Measurements from ENCODE around the gene NINJ2. TPM values are rescaled to one million over a fixed set of nuclear protein-coding genes. Genes with fewer than 3 reads are reported as not detected.
"Not testable (repeated sequence)": the region's sequence is repeated elsewhere in the genome, so short reads cannot be mapped to it uniquely, and the experiment has no call there.

Gene NINJ2
- total RNA-seq, 4 donors from 2014 or later: 7.6 to 20.9 (median 12.6) TPM

DNA sequence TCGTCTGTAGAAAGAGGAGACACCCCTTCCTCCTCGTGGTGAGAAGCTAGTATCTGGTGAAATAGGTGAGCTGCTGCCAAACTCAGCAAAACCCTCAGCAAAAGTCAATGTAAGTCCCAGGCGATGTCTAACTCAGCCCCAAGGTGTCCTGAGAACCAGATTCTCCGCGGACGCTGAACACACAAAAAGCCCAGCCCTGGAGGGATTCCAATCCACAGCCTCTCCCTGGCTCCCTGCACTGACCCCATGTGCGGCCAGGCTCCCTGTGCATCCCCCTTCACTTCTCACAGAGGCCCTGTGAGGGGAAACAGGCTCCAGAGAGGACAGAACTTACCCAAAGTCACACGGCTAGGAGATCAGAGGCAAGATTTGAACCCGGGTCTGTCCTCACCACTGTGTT, 81.5 kb downstream of the NINJ2 start:
- 89% methylated on average over 8 of the region's 9 CpGs for WGBS
- peak in 1 of 2 donors; percentile 65 for DNase-seq (ENCODE audit: low spot score in 2 of 2)
- Histone ChIP-seq H3K9me3 (no peaks in the 10 kb centered on the region), H3K27me3 (no peaks in the 10 kb centered on the region), H3K4me3 (no peak overlapping the region), H3K4me1 (peaks cover 20% of the 10 kb centered on the region), H3K27ac (no peak overlapping the region), H3K36me3 (no peaks in the 10 kb centered on the region)
- TF ChIP-seq EP300 (IDR thresholded peaks at IDR 0.05) (no peak), POLR2A (IDR thresholded peaks at IDR 0.05) (no peak), POLR2AphosphoS5 (IDR thresholded peaks at IDR 0.05) (no peak)
- TF ChIP-seq, protein P1, sequence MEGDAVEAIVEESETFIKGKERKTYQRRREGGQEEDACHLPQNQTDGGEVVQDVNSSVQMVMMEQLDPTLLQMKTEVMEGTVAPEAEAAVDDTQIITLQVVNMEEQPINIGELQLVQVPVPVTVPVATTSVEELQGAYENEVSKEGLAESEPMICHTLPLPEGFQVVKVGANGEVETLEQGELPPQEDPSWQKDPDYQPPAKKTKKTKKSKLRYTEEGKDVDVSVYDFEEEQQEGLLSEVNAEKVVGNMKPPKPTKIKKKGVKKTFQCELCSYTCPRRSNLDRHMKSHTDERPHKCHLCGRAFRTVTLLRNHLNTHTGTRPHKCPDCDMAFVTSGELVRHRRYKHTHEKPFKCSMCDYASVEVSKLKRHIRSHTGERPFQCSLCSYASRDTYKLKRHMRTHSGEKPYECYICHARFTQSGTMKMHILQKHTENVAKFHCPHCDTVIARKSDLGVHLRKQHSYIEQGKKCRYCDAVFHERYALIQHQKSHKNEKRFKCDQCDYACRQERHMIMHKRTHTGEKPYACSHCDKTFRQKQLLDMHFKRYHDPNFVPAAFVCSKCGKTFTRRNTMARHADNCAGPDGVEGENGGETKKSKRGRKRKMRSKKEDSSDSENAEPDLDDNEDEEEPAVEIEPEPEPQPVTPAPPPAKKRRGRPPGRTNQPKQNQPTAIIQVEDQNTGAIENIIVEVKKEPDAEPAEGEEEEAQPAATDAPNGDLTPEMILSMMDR (IDR thresholded peaks at IDR 0.05): no peak

DNA sequence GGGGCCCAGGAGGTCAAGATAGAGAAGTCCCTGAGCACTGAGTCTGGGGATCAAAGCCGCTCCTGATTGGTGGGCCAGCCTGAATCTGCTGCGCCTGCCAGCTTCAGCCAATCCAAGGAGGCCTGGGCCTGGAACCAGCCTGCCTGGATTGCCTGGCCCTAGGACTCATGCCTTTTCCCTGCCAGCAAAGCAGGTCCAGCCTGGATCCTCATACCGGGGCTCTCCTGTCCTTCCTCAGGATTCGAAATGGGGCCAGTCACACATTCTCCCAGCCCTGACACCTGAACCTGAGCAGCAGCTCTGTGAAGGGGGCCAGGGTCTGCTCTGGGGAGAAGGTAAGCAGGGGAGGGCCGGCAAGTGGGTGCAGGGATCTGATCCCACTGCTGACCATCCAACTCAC, 81.9 kb downstream of the NINJ2 start:
- Histone ChIP-seq H3K4me1 (peaks cover 24% of the 10 kb centered on the region), H3K4me3 (no peak overlapping the region), H3K9me3 (no peaks in the 10 kb centered on the region), H3K36me3 (no peaks in the 10 kb centered on the region), H3K27ac (no peak overlapping the region), H3K27me3 (no peaks in the 10 kb centered on the region)
- WGBS: 100% methylated on average over 2 of the region's 5 CpGs
- peak in 1 of 2 donors; percentile 53 for DNase-seq (ENCODE audit: low spot score in 2 of 2)
- TF ChIP-seq, protein P1 (IDR thresholded peaks at IDR 0.05): no peak
- no peak for TF ChIP-seq POLR2AphosphoS5 (IDR thresholded peaks at IDR 0.05)
- TF ChIP-seq EP300 (IDR thresholded peaks at IDR 0.05): no peak
- no peak for TF ChIP-seq POLR2A (IDR thresholded peaks at IDR 0.05)

DNA sequence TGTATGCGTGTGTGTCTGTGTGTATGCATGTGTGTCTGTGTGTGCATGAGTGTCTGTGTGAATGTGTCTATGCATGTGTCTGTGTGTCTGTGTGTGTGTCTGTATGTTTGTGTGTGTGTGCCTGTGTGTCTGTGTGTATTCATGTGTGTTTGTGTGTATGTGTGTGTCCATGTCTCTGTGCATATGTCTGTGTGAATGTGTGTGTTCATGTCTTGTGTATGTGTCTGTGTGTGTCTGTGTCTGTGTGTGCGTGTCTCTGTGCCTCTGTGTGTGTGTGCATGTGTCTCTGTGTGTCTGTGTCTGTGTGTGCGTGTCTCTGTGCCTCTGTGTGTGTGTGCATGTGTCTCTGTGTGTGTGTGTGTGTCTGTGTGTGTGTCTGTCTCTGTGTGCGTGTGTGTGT, 82.4 kb downstream of the NINJ2 start:
- 80% methylated on average over 3 of the region's 4 CpGs for WGBS
- no peaks in the 10 kb centered on the region for H3K36me3 ChIP-seq
- H3K27ac ChIP-seq: no peak overlapping the region
- H3K27me3 ChIP-seq: no peaks in the 10 kb centered on the region
- TF ChIP-seq EP300 (IDR thresholded peaks at IDR 0.05) (no peak), POLR2AphosphoS5 (IDR thresholded peaks at IDR 0.05) (no peak), POLR2A (IDR thresholded peaks at IDR 0.05) (no peak)
- TF ChIP-seq, protein P1 (IDR thresholded peaks at IDR 0.05): no peak
- peaks cover 29% of the 10 kb centered on the region for H3K4me1 ChIP-seq
- no peaks in the 10 kb centered on the region for H3K9me3 ChIP-seq
- peak in 1 of 2 donors; percentile 29 for DNase-seq (ENCODE audit: low spot score in 2 of 2)
- H3K4me3 ChIP-seq: no peak overlapping the region

DNA sequence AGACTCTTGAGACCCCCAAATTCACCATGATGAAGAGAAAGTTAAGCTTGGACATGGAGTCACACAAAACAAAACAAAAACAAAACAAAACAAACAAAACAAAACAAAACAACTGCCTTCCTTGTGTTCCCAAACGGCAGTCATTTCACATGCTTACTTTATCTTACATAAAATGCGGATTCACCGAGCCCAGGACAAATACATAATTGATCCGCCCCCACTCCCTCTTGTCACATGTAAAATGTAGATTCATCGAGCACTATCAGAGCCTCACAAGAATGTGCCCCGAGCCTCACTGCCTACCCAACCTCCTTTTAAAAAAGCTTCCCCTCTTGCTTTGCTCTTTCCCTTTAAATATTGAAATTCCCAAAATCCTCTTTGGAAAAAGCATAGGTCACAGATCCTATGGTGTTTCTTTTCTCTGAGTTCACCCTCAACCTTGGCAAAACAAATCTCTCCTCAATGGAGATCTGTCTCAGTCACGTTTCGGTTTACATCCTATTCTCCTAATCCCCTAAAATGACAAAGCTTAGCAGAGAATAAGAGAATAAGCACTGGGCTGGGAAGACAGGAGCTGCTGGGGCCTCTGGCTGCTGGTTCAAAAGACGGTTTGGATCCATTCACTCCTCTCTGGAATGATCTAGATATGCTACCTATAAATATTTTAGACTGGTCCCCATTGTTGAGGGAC, 83.7 kb downstream of the NINJ2 start:
- Histone ChIP-seq H3K36me3 (no peaks in the 10 kb centered on the region), H3K4me3 (no peak overlapping the region), H3K27me3 (no peaks in the 10 kb centered on the region), H3K4me1 (peaks cover 42% of the 10 kb centered on the region), H3K27ac (no peak overlapping the region), H3K9me3 (no peaks in the 10 kb centered on the region)
- DNase-seq (ENCODE audit: low spot score in 2 of 2): peak in 1 of 2 donors; percentile 31
- 53% methylated on average over 9 of the region's 9 CpGs for WGBS
- TF ChIP-seq EP300 (IDR thresholded peaks at IDR 0.05) (no peak), POLR2AphosphoS5 (IDR thresholded peaks at IDR 0.05) (no peak), POLR2A (IDR thresholded peaks at IDR 0.05) (no peak)
- TF ChIP-seq, protein P1 (IDR thresholded peaks at IDR 0.05): no peak

DNA sequence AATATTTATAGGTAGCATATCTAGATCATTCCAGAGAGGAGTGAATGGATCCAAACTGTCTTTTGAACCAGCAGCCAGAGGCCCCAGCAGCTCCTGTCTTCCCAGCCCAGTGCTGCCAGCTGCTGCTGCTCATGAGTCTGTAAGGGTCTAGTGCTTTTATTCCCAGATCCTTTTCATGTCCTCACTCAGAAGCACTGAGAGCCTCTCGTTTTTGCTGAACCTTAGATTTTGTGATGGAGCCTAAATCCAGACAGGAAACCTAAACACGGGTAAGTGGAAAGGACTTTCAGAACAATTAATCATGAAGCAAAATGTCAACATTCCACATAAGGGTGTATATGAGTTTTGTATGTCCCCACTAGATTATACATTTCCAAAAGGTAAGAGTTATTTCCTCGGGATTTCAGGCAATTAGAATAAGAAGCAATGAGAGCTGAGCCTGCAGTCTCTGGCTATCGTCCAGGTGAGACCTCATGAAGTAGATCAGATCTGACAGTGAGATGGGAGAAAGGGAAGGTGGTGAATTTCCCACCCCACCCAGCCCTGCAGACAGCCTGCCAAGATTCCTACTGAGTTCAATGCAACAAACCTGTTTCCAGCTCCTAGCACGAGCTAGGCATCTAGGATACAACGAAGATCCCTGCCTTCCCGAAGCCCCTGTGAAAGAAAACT, 84.4 kb downstream of the NINJ2 start:
- no peaks in the 10 kb centered on the region for H3K36me3 ChIP-seq
- no peaks in the 10 kb centered on the region for H3K9me3 ChIP-seq
- H3K4me1 ChIP-seq: peaks cover 49% of the 10 kb centered on the region
- H3K27me3 ChIP-seq: no peaks in the 10 kb centered on the region
- H3K4me3 ChIP-seq: no peak overlapping the region
- 31% methylated on average over 7 of the region's 7 CpGs for WGBS
- no peak for TF ChIP-seq POLR2A (IDR thresholded peaks at IDR 0.05)
- no peak for TF ChIP-seq EP300 (IDR thresholded peaks at IDR 0.05)
- no peak for TF ChIP-seq POLR2AphosphoS5 (IDR thresholded peaks at IDR 0.05)
- TF ChIP-seq, protein P1 (IDR thresholded peaks at IDR 0.05): no peak
- DNase-seq (ENCODE audit: low spot score in 2 of 2): peak in 1 of 2 donors; percentile 49
- H3K27ac ChIP-seq: peak overlapping the region; percentile 42

DNA sequence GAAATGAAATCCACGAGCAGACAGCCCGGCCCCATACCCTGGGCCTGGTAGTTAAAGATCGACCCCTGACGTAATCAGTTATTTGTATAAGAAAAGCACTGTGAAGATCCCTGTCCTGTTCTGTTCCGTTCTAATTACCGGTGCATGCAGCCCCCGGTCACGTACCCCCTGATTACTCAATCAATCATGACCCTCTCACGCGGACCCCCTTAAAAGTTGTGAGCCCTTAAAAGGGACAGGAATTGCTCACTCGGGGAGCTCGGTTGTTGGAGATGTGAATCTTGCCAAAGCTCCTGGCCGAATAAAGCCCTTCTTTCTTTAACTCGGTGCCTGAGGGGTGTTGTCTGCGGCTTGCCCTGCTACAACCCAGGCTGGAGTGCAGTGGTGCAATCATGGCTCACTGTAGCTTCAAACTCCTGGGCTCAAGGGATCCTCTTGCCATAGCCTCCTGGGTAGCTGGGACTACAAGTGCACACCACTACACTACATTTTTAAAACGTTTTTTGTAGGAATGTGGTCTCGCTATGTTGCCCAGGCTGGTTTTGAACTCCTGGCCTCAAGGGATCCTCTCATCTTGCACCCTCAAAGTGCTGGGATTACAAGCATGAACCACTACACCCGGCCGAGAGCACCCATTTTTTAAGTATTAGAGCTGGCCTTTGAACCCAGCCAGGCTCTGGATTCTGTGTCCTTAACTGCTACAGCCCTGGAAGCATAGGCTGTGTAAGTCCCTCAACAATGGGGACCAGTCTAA, 85.1 kb downstream of the NINJ2 start:
- not testable (repeated sequence) for H3K9me3 ChIP-seq, H3K27me3 ChIP-seq, H3K36me3 ChIP-seq, H3K4me3 ChIP-seq
- 75% methylated on average over 18 of the region's 19 CpGs for WGBS
- peaks cover 52% of the 10 kb centered on the region for H3K4me1 ChIP-seq
- H3K27ac ChIP-seq: peak overlapping the region; percentile 42
- DNase-seq (ENCODE audit: low spot score in 2 of 2): peak; percentile 38 to 56
